ENCODE measurements around the gene LRCH1. TPM values are rescaled to one million over a fixed set of nuclear protein-coding genes. Genes with fewer than 3 reads are reported as not detected.

LRCH1 gene
- total and polyA plus RNA-seq, 2 of the 13 experiments (the other 11 are each of a cell fraction or from before 2014, with no cell fraction given): 4.1 to 12.6 TPM

DNA sequence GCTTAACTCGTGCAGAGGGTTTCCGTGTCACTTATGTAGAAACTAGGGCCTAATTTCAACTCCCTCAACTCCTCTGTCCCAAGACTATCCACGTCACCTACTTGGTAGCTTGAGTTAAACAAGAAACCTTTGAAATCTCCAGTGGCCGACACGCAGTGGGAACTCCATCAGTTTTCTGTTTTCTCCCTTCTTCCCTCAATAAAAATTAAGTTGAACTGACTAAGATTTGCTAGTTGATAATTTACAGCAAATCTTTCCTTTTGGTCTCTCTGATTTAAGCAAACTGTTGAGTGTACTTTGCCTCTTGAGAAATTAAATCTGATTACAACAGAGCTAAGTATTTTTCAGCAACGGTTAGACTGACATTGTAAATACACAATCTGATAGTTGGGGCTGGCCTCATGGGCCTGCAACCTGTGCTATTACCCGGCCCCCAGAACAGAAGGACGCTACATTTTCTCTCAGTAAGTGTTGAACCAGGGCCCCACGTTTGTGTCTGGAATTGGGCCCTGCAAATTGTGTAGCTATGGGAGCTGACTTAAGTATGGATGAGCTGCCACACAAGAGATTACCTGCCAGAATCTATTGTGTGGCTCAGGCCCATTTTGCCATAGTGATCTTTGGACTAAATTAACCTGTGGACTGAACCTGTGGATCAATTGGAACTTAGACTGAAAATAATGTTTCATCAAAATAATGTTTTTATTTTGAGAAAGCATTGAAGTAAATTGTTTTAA lies 244.7 kb downstream of the LRCH1 start (continued):
- TF ChIP-seq, protein P1, sequence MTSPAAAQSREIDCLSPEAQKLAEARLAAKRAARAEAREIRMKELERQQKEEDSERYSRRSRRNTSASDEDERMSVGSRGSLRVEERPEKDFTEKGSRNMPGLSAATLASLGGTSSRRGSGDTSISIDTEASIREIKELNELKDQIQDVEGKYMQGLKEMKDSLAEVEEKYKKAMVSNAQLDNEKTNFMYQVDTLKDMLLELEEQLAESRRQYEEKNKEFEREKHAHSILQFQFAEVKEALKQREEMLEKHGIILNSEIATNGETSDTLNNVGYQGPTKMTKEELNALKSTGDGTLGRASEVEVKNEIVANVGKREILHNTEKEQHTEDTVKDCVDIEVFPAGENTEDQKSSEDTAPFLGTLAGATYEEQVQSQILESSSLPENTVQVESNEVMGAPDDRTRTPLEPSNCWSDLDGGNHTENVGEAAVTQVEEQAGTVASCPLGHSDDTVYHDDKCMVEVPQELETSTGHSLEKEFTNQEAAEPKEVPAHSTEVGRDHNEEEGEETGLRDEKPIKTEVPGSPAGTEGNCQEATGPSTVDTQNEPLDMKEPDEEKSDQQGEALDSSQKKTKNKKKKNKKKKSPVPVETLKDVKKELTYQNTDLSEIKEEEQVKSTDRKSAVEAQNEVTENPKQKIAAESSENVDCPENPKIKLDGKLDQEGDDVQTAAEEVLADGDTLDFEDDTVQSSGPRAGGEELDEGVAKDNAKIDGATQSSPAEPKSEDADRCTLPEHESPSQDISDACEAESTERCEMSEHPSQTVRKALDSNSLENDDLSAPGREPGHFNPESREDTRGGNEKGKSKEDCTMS (CRISPR knock-in tag; conservative IDR thresholded peaks at IDR 0.05): no peak
- TF ChIP-seq SPEN (CRISPR knock-in tag; IDR thresholded peaks at IDR 0.05; ENCODE audit: low read depth) (no peak), ZNF337 (CRISPR knock-in tag; IDR thresholded peaks at IDR 0.05; ENCODE audit: borderline replicate concordance, low read depth) (no peak), MEIS2 (CRISPR knock-in tag; IDR thresholded peaks at IDR 0.05) (no peak), HNRNPLL (IDR thresholded peaks at IDR 0.05; ENCODE audit: low read depth, low read length, poor library complexity, severe bottlenecking) (no peak), MEIS1 (CRISPR knock-in tag; IDR thresholded peaks at IDR 0.05; ENCODE audit: borderline replicate concordance) (no peak), TOE1 (CRISPR knock-in tag; IDR thresholded peaks at IDR 0.05) (no peak), ZSCAN20 (CRISPR knock-in tag; IDR thresholded peaks at IDR 0.05; ENCODE audit: borderline replicate concordance) (0 out of 2 replicates have a peak, but pooled peaks have one; percentile 24), KLF11 (CRISPR knock-in tag; IDR thresholded peaks at IDR 0.05) (no peak; the same call in 1 of the 2 replicates), NCOA2 (CRISPR knock-in tag; IDR thresholded peaks at IDR 0.05) (no peak), KDM4B (CRISPR knock-in tag; IDR thresholded peaks at IDR 0.05) (no peak)
- TF ChIP-seq, protein P2, sequence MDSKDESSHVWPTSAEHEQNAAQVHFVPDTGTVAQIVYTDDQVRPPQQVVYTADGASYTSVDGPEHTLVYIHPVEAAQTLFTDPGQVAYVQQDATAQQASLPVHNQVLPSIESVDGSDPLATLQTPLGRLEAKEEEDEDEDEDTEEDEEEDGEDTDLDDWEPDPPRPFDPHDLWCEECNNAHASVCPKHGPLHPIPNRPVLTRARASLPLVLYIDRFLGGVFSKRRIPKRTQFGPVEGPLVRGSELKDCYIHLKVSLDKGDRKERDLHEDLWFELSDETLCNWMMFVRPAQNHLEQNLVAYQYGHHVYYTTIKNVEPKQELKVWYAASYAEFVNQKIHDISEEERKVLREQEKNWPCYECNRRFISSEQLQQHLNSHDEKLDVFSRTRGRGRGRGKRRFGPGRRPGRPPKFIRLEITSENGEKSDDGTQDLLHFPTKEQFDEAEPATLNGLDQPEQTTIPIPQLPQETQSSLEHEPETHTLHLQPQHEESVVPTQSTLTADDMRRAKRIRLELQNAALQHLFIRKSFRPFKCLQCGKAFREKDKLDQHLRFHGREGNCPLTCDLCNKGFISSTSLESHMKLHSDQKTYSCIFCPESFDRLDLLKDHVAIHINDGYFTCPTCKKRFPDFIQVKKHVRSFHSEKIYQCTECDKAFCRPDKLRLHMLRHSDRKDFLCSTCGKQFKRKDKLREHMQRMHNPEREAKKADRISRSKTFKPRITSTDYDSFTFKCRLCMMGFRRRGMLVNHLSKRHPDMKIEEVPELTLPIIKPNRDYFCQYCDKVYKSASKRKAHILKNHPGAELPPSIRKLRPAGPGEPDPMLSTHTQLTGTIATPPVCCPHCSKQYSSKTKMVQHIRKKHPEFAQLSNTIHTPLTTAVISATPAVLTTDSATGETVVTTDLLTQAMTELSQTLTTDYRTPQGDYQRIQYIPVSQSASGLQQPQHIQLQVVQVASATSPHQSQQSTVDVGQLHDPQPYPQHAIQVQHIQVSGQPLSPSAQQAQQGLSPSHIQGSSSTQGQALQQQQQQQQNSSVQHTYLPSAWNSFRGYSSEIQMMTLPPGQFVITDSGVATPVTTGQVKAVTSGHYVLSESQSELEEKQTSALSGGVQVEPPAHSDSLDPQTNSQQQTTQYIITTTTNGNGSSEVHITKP (CRISPR knock-in tag; IDR thresholded peaks at IDR 0.05; ENCODE audit: low read depth): no peak
- TF ChIP-seq, protein P3, sequence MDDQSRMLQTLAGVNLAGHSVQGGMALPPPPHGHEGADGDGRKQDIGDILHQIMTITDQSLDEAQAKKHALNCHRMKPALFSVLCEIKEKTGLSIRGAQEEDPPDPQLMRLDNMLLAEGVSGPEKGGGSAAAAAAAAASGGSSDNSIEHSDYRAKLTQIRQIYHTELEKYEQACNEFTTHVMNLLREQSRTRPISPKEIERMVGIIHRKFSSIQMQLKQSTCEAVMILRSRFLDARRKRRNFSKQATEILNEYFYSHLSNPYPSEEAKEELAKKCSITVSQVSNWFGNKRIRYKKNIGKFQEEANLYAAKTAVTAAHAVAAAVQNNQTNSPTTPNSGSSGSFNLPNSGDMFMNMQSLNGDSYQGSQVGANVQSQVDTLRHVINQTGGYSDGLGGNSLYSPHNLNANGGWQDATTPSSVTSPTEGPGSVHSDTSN (CRISPR knock-in tag; IDR thresholded peaks at IDR 0.05; ENCODE audit: borderline replicate concordance): 0 out of 2 replicates have a peak, but pooled peaks have one; percentile 33
- TF ChIP-seq, protein P4, sequence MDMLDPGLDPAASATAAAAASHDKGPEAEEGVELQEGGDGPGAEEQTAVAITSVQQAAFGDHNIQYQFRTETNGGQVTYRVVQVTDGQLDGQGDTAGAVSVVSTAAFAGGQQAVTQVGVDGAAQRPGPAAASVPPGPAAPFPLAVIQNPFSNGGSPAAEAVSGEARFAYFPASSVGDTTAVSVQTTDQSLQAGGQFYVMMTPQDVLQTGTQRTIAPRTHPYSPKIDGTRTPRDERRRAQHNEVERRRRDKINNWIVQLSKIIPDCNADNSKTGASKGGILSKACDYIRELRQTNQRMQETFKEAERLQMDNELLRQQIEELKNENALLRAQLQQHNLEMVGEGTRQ (IDR thresholded peaks at IDR 0.05; ENCODE audit: low read depth, low read length): no peak
- TF ChIP-seq, protein P4 (CRISPR knock-in tag; IDR thresholded peaks at IDR 0.05; ENCODE audit: borderline replicate concordance): no peak

All from HepG2 (cell line).